Ovary (tissue), 3 donors: ENCODE measurements around the gene SEZ6.

Experiments
- CTCF ChIP-seq, 3 donors: fragments of 450-650 bp in 2 of 3; fragments of 200-600 bp in 1 of 3; IDR thresholded peaks; one replicate each; pipeline versions ENCODE4 v1.5.1 to v1.8.0; 2016 to 2022; ENCODE audit warnings: antibody characterized with exemption in 3 of 3, mild to moderate bottlenecking in 1 of 3
- POLR2A ChIP-seq: fragments of 450-650 bp; IDR thresholded peaks from one replicate; pipeline ENCODE4 v1.6.1; 2017; ENCODE audit warnings: antibody characterized with exemption, mild to moderate bottlenecking, moderate library complexity
- donor health status: DM: no; HTN: no; CAD: no.

GRCh38 chr17:28985950-28986713 lies 19.7 kb downstream of the SEZ6 start:
- TF ChIP-seq CTCF (IDR thresholded peaks at IDR 0.05) (no peak), POLR2A (no peak)
